SJSA1 (cell line): ENCODE results near the gene DDA1. TPM values are rescaled to one million over a fixed set of nuclear protein-coding genes. Genes with fewer than 3 reads are reported as not detected.
A peak's percentile ranks its signal among the peaks of the same experiment; 100 is the strongest.

Experiments used
- DNase-seq, 2 experiments: peaks; one replicate each; pipeline ENCODE4 v3.0.0-alpha.2; 2015 to 2020; ENCODE audit warnings: low spot score in 2 of 2, low read depth in 1 of 2
- H3K27ac ChIP-seq: fragments of 250-450 bp; sonication (Bioruptor Pico); 2 replicates; pipeline ENCODE4 v1.5.1; 2020; ENCODE audit warnings: mild to moderate bottlenecking, moderate library complexity
- H3K27me3 ChIP-seq: fragments of 250-450 bp; sonication (Bioruptor Pico); replicated peaks from 2 replicates; pipeline ENCODE4 v1.5.1; 2020; ENCODE audit warnings: mild to moderate bottlenecking, moderate library complexity
- H3K36me3 ChIP-seq: fragments of 250-450 bp; sonication (Bioruptor Pico); 2 replicates; pipeline ENCODE4 v1.5.1; 2020; ENCODE audit warnings: mild to moderate bottlenecking
- H3K4me1 ChIP-seq: fragments of 250-450 bp; sonication (Bioruptor Pico); replicated peaks from 2 replicates; pipeline ENCODE4 v1.6.1; 2021; ENCODE audit warnings: mild to moderate bottlenecking
- H3K4me3 ChIP-seq: fragments of 250-450 bp; sonication (Bioruptor Pico); 2 replicates; pipeline ENCODE4 v1.5.1; 2020; ENCODE audit warnings: mild to moderate bottlenecking
- H3K9me3 ChIP-seq: fragments of 250-450 bp; sonication (Bioruptor Pico); replicated peaks from 2 replicates; pipeline ENCODE4 v1.5.1; 2020; ENCODE audit warnings: mild to moderate bottlenecking
- total RNA-seq: library from RNA; depleted of rRNA; stranded (reverse); fragments of >200 nt; shearing (Covaris generic); gene quantifications from 2 replicates; pipeline ENCODE4 v1.2.3, GENCODE V29; 2014

The DDA1 gene
- total RNA-seq, 1 experiment from 2014 or later = 107 TPM

DNA sequence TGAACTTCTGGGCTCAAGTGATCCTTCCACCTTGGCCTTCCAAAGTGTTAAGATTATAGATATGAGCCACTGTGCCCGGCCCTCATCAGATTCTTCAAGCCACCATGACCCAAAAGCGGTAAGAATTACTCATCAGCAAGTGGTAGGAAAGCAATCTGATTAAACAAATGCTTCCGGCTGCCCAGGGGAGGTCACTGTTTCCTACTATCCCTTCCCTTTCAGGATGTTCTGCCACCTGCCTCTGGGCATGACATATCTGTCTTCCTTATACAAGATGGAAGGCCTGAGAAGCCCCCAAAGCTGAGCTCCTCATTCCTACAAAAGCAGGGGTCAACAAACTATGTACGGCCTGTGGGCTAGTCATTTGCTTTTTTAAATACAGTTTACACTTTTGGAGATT, 13.1 kb upstream of the DDA1 start:
- Histone ChIP-seq H3K36me3 (no peaks in the 10 kb centered on the region), H3K4me3 (no peak overlapping the region), H3K9me3 (no peaks in the 10 kb centered on the region), H3K27ac (no peak overlapping the region), H3K4me1 (peaks cover 15% of the 10 kb centered on the region), H3K27me3 (no peaks in the 10 kb centered on the region)
- no peak for DNase-seq

DNA sequence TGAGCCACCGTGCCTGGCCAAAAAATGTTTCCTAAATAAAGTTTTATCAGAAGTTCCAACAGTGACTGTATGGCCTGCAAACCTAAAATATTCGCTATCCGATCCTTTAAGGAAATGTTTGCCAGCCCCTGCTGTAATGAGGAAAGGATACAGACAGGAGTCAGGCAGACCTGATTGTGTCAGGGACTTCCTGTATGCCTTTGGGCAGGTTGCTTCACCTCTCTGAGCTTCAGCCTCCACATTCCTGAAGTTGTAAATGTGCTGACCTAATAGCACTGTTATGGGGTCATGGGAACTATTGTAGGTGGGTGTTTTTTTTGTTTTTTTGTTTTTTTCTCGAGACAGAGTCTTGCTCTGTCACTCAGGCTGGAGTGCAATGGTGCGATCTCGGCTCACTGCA, 12.4 kb upstream of the DDA1 start:
- Histone ChIP-seq H3K4me3 (no peak overlapping the region), H3K4me1 (peaks cover 12% of the 10 kb centered on the region), H3K27ac (no peak overlapping the region), H3K36me3 (no peaks in the 10 kb centered on the region), H3K27me3 (no peaks in the 10 kb centered on the region), H3K9me3 (no peaks in the 10 kb centered on the region)
- DNase-seq = no peak

DNA sequence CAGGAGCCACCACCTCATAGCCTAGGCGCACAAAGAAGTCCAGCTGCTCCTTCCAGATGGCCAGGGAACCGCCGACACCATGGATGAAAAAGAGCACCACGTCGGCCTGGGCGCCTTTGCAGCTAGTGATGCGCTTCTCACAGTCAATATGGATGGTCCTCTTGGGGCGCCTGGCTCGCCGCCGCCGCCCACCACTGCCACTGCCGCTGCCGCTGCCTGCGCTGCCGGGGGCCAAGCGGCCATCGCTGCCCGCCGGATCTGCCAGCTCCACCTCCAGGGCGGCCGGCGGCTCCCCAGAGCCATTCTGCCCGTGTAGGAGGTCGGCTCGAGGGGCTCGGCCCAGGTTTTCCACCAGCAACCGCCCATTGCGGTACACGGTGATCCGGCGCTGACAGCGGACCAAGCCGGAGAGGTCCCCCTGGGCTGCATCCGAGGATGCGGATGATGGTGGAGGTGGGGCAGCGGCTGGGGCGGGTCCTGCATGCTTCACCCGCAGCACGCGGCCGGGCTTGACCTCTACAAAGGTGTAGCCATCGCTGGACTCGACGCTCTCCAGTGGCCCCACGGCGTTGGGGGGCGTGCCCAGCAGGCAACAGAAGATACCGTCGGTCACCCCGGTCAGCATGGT, 8.3 kb upstream of the DDA1 start:
- H3K4me3 ChIP-seq = no peak overlapping the region
- no peak for DNase-seq
- no peak overlapping the region for H3K27ac ChIP-seq
- no peaks in the 10 kb centered on the region for H3K9me3 ChIP-seq
- no peaks in the 10 kb centered on the region for H3K36me3 ChIP-seq
- peaks cover 11% of the 10 kb centered on the region for H3K4me1 ChIP-seq
- no peaks in the 10 kb centered on the region for H3K27me3 ChIP-seq

DNA sequence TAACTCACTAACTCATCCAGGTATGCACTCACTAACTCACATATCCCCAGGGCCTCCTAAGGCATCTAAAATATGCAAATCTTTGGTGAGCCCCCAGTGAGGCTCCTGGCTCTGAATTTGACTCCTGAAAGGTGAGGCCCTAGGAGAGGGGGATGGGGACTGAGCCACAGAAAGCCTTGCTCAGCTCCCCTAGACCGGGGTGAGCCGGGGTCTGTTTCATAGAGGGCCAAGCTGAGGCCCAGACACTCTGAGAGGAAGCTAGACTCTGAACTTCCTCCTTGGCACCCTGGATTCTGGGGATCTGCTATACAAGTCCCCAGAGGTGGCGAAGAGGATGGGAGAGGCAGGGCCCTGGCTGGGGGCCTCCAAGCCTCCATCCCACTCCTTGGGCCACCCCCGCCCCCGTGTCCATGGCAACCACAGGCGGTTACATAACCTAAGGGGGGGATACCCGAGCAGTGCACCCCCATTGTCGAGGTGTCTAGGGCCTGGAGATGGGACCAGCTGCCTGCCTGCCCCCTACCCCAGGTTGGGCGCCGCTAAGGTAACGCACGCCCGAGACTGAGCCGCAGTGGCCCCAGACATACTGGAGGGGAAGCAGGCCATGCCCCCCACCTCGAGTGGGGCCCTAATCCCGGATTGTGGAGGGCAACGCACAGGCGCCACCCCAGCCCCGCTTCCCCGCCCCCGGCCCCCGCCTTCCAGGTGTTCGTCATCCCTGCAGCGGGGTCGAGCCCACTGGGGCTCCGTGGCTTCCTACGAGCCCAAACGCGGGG, 6.8 kb upstream of the DDA1 start:
- H3K4me3 ChIP-seq = peak overlapping the region; percentile 41
- no peaks in the 10 kb centered on the region for H3K9me3 ChIP-seq
- H3K36me3 ChIP-seq = no peaks in the 10 kb centered on the region
- H3K4me1 ChIP-seq = peaks cover 11% of the 10 kb centered on the region
- no peaks in the 10 kb centered on the region for H3K27me3 ChIP-seq
- H3K27ac ChIP-seq = no peak overlapping the region
- DNase-seq = peak in 1 of 2 experiments; percentile 46

DNA sequence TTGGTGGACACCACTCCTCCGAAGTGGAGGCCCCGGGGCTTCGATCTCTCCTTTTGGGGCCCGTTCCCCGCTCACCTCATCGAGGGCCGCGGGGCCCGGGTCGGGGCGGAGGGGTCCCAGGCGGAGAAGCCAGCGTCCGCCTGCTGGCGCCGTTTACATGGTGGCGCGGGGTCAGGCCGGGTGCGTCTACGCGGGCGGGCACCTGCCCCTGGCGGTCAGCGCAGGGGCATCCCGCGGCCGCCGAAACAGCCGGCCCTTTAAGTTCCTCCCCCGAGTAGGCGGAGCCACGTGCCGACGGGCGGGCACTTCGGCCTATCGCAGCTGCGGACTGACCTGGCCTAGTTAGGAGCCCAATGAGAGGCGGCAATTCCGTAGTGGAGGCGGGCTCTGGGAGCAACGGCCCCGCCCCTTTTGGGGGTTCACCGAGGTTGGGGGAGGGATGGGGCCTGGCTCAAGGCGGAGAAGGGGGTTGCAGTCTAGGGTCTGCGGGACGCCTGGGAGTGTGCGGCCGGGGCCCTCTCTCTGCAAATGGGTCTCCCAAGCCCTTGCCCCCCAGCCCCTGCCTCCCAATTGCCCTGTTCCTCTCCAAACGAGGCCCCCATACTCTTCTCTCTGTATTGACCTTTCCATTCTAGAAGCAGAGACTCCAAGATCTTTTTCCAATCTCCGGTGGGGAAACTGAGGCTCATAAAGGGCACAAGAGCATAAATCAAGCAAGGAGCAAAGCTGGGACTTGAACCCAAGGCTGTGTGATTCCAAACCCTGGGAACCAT, 6.0 kb upstream of the DDA1 start, which contains the start of gene ABHD8:
TSS of gene ABHD8 (minus strand) at position 259 of the 773 bp plus-strand sequence. CDS start 1,809 bp downstream, outside the sequence.
- Histone ChIP-seq H3K4me3 (peak within 1 kb of the TSS; percentile 41), H3K4me1 (peaks cover 11% of the 10 kb centered on the region), H3K36me3 (no peaks in the 10 kb centered on the region), H3K27me3 (no peaks in the 10 kb centered on the region), H3K9me3 (no peaks in the 10 kb centered on the region), H3K27ac (no peak within 1 kb of the TSS)
- peak; percentile 81 to 95 for DNase-seq

GRCh38 chr19:17303940-17304267, 5.5 kb upstream of the DDA1 start:
- Histone ChIP-seq H3K4me3 (no peak overlapping the region), H3K4me1 (peaks cover 11% of the 10 kb centered on the region), H3K27me3 (no peaks in the 10 kb centered on the region), H3K36me3 (no peaks in the 10 kb centered on the region), H3K27ac (no peak overlapping the region), H3K9me3 (no peaks in the 10 kb centered on the region)
- no peak for DNase-seq

DNA sequence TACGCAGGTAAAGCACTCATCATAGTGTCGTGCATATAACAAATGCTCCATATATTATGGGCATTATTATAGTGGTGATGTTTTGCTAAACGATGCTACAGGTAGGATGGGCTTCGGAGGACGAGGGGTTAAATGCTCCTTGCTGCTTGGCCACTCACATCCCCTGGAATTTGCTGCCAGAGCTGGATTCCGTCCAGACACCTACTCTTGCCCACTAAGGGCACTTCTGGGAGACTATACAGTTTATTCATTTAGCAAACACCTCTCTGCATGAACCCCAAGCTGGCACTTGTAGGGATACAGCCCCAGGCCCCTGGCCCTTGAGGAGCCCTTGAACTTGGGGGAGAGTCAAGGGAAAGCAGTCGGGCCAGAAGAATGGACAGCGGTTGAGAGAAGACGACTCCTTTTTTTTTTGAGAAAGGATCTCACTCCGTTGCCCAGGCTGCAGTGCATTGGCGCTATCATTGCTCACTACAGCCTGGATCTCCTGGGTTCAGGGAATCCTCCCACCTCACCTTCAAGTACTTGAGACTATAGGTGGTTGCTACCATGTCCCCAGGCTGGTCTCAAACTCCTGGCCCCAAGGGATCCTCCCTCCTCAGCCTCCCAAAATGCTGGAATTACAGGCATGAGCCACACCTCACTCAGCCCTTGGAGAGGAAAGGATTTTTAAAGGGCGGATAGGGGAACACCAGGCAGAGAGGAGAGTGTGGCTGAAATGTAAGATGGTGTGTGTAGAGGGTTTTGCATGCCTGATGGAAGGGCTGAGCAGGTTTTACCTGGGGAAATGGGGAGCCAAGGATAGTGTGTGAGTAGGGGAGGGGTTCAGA, 4.8 kb upstream of the DDA1 start:
- DNase-seq = no peak

GRCh38 chr19:17305216-17305516, 4.2 kb upstream of the DDA1 start:
- H3K27ac ChIP-seq = no peak overlapping the region

More for the DNA sequence above, 4.8 kb upstream of the DDA1 start:
- Histone ChIP-seq H3K27ac (no peak overlapping the region), H3K4me3 (no peak overlapping the region), H3K27me3 (no peaks in the 10 kb centered on the region), H3K9me3 (no peaks in the 10 kb centered on the region), H3K36me3 (peaks cover 2% of the 10 kb centered on the region; the same call in 1 of the 2 replicates), H3K4me1 (peaks cover 11% of the 10 kb centered on the region)

GRCh38 chr19:17305517-17306284, 3.7 kb upstream of the DDA1 start, which contains the start of gene MRPL34:
Gene MRPL34, plus strand, starts transcription at chr19:17305872. Its CDS starts 21 bp downstream, at chr19:17305893.
- no peaks in the 10 kb centered on the region for H3K9me3 ChIP-seq
- DNase-seq = peak; percentile 96 to 99
- H3K36me3 ChIP-seq = peaks cover 9% of the 10 kb centered on the region; the same call in 1 of the 2 replicates
- H3K27me3 ChIP-seq = no peaks in the 10 kb centered on the region
- peaks cover 19% of the 10 kb centered on the region for H3K4me1 ChIP-seq
- peak within 1 kb of the TSS; percentile 58 for H3K4me3 ChIP-seq
- peak within 1 kb of the TSS; percentile 15 for H3K27ac ChIP-seq

More at GRCh38 chr19:17305216-17305516, 4.2 kb upstream of the DDA1 start:
- Histone ChIP-seq H3K4me3 (peak overlapping the region; percentile 58; the same call in 1 of the 2 replicates), H3K36me3 (peaks cover 6% of the 10 kb centered on the region; the same call in 1 of the 2 replicates), H3K9me3 (no peaks in the 10 kb centered on the region), H3K4me1 (peaks cover 14% of the 10 kb centered on the region), H3K27me3 (no peaks in the 10 kb centered on the region)
- DNase-seq = no peak

DNA sequence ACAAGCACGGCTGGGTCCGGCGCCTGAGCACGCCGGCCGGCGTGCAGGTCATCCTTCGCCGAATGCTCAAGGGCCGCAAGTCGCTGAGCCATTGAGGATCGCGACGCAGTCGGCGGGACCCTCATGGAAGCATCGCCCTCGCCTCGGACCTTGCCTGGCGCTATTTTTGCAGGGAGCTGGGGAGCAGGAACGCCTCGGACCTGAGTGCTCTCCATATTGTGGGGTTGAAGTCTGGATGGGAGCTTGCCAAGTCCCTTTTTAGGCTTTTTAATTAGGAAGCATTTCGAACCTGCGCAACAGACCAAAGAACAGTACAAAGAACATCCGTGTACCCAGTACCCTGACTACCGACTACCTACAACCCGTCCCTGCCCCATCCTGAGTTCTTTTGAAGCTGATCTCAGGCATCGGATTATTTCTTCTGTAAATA, 3.1 kb upstream of the DDA1 start:
- Histone ChIP-seq H3K4me1 (peaks cover 22% of the 10 kb centered on the region), H3K36me3 (peaks cover 11% of the 10 kb centered on the region), H3K27me3 (no peaks in the 10 kb centered on the region), H3K9me3 (no peaks in the 10 kb centered on the region), H3K4me3 (peak overlapping the region; percentile 58), H3K27ac (peak overlapping the region; percentile 15; the same call in 1 of the 2 replicates)
- no peak for DNase-seq

GRCh38 chr19:17307876-17308377, 1.4 kb upstream of the DDA1 start:
- H3K36me3 ChIP-seq = peaks cover 25% of the 10 kb centered on the region
- peaks cover 38% of the 10 kb centered on the region for H3K4me1 ChIP-seq
- no peaks in the 10 kb centered on the region for H3K27me3 ChIP-seq
- no peak for DNase-seq
- no peaks in the 10 kb centered on the region for H3K9me3 ChIP-seq
- H3K27ac ChIP-seq = no peak overlapping the region
- H3K4me3 ChIP-seq = no peak overlapping the region

- H3K4me3 ChIP-seq = peak overlapping the region; percentile 69
- no peaks in the 10 kb centered on the region for H3K27me3 ChIP-seq
- no peaks in the 10 kb centered on the region for H3K9me3 ChIP-seq
- peaks cover 33% of the 10 kb centered on the region for H3K4me1 ChIP-seq
- DNase-seq = no peak
- H3K27ac ChIP-seq = peak overlapping the region; percentile 53
- peaks cover 42% of the 10 kb centered on the region for H3K36me3 ChIP-seq
Measured at GRCh38 chr19:17309965-17310461, 650 bp downstream of the DDA1 start.
